Daoy (cell line): ENCODE data around the gene SPINK2. TPM values are rescaled to one million over a fixed set of nuclear protein-coding genes. Genes with fewer than 3 reads are reported as not detected.
A peak's percentile ranks its signal among the peaks of the same experiment; 100 is the strongest.

Experiments
- DNase-seq: peaks from one replicate; pipeline ENCODE4 v3.0.0-alpha.2; 2015; ENCODE audit warnings: low read depth
- total RNA-seq: library from RNA; depleted of rRNA; stranded (reverse); fragments of >200 nt; shearing (Covaris generic); gene quantifications from 2 replicates; pipeline ENCODE4 v1.2.3, GENCODE V29; 2014; rRNA removed

SPINK2 gene
- not detected in 2 replicates for total RNA-seq

DNA sequence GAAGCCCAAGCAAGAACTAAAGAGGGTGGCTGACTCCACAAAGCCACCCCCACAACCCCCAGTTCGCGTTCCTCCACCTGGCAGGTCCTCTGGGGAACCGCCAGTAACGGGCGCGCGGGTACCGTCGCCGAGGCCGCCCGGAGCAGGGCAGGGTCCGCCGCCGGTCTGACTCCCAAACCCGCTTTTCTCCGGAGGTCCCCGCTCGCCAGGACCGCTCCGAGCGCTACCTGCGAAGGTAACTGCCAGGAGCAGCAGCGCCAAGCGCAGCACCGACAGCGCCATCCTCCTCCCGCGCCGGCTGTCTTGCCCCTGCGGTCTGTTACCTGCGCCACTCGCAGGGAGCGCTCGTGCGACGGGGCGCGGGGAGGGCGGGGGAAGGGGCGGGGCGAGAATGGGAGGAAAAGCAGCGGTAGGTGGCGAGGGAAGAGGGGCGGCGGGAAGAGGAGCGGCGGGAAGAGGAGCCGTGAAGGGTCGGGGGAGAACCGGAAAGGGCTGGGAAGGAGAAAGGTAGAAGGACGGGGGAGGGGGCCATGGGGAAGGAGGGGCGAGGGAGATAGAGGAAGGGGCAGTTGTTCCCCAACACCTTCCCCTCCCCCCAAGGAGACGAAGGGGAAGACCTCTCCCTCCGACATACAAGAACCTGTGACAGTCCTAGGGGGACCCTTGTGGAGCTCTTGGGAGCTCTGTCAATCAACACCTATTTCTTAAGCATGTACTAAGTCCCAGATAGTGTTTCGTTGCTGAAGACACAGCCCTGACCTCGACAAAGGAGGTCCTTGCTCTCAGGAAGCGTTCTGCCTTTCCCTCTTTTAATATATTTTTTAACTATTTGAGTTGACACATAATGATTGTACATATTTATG is at the start of gene SPINK2:
Gene SPINK2, minus strand, starts transcription at position 321 of the 863 bp plus-strand sequence. Its CDS starts 39 bp downstream, at position 282.
- DNase-seq = peak; percentile 40

DNA sequence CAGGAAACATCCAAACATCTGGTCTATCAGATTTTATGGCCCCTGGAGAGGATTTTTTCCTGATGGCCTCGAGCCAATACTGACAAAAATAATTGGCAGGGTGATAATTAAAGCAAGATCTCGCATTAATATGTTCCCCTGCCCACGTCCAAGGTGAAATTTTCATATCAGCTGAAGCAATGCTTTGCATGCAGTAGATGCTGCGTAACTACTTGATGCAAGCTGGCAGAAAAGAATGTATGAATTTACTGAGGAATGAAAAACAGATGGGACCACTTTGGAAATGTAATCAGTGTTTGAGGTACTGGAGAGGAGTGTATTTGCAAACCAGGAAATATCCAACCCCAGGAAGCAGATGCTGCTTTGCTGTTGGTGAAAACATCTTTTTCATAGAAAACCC is 49.4 kb upstream of the SPINK2 start:
- no peak for DNase-seq

GRCh38 chr4:56863441-56864139 is 42.1 kb upstream of the SPINK2 start:
- DNase-seq = no peak

DNA sequence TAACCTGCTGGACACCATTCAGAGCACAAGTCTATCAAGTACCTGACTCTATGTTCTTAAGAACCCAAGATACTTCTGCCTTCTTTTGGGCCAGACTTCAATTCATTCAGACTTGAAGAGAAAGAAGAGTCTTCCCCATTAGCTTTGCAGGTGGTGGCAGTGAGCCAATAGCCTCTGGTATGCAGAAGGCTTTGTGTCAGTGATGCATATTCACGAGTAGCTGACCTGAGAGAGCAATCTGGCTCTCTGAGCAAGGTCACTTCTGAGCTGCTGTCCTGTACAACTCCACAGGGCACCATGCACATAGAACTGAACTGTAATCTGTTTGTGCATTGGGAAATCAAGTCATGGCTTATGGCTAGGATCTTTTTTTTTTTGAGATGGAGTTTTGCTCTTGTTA is 39.9 kb upstream of the SPINK2 start:
- DNase-seq = peak; percentile 7

DNA sequence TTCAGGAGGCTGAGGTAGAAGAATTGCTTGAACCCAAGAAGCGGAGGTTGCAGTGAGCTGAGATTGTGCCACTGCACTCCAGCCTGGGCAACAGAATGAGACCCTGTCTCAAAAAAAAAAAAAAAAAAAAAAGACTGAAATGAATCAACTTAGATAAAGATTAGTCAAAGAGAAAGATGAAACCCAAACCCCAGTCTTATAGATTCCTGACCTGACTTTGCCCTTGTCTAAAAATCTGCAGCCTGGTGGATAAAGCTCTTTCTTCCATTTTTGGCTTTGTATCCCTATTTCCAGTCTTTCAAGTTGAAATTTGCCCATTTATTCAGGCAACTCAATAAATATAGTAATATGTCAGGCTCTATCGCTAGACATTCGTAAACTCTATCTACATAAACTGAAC is 39.3 kb upstream of the SPINK2 start:
- no peak for DNase-seq

- no peak for DNase-seq
Observed at GRCh38 chr4:56859841-56860240, 38.3 kb upstream of the SPINK2 start.

GRCh38 chr4:56857601-56858309 is 36.3 kb upstream of the SPINK2 start:
- DNase-seq = no peak

DNA sequence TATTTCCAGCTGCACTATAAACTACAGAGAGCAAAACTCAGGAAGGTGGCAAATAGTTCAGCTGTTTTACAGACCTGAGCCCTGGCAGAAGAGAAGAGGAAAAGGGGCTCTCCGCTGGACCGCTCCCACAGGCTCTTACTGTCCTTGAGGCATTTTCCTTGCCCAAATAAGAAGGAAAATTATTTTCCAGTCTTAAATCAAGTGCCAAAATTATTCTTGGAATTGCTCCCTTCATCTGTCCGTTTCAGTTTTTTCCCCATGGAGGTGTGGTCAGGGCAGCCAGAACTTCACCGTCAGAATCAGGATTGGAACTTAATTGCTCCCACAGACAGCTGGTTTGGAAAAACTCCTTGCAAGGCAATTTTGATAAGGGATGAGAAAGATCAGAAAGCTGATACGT is 35.2 kb upstream of the SPINK2 start:
- no peak for DNase-seq

DNA sequence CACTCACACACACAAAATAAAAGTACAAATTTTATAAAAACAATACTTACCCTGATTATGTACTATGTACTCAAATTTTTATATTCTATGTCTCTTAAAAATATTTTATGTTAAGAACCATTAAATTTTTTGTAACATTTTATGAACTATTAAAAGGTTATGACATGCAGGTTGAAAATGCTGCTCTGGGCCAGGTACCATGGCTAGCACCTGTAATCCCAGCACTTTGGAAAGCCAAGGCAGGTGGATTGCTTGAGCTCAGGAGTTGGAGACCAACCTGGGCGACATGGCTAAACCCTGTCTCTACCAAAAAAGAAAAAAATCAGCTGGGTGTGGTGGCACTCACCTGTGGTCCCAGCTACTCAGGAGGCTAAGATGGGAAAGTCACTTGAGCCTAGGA is 29.4 kb upstream of the SPINK2 start:
- no peak for DNase-seq

- no peak for DNase-seq
Observed at GRCh38 chr4:56844802-56845580, 23.5 kb upstream of the SPINK2 start.

GRCh38 chr4:56843421-56843899 is 22.0 kb upstream of the SPINK2 start:
- DNase-seq = no peak

GRCh38 chr4:56840559-56840958 is 19.1 kb upstream of the SPINK2 start:
- DNase-seq = no peak

GRCh38 chr4:56828784-56829535 is 7.5 kb upstream of the SPINK2 start:
- DNase-seq = peak; percentile 7

GRCh38 chr4:56823933-56824600 is 2.6 kb upstream of the SPINK2 start:
- DNase-seq = no peak

- no peak for DNase-seq
Observed at GRCh38 chr4:56818797-56819196, 2.7 kb downstream of the SPINK2 start.

- peak; percentile 15 for DNase-seq
Observed at GRCh38 chr4:56817840-56818491, 3.5 kb downstream of the SPINK2 start.

- no peak for DNase-seq
Observed at GRCh38 chr4:56806666-56807065, 14.8 kb downstream of the SPINK2 start.

GRCh38 chr4:56804551-56804950 is 16.9 kb downstream of the SPINK2 start:
- peak; percentile 8 for DNase-seq

DNA sequence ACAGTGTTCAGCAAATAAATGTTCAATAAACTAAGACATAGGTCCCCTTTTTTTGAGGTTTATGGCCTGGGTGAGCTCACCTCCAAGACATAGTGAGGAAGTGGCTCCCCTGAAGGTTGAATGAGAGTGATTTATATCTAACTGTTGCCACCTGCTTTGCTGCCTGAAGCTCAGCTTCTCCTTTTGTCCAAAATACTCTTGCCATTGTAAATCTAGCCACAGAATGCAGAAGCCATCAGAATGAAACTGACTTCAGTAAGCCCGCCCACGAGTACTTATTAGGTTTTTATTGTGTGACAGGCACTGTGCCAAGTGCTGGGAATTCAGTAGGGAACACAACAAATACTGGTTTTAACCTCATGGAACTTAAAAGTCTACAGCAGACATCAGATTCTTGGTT is 18.0 kb downstream of the SPINK2 start:
- no peak for DNase-seq
